HepG2 (cell line): Measurements from ENCODE around the gene PALS1. TPM values are rescaled to one million over a fixed set of nuclear protein-coding genes. Genes with fewer than 3 reads are reported as not detected.

Experiments
- ARNT2 ChIP-seq: sonication (generic); formaldehyde crosslinking; IDR thresholded peaks from 2 replicates; pipeline ENCODE4 v1.8.0; 2022; ENCODE audit warnings: mild to moderate bottlenecking, low read depth, missing genetic modification reagents, moderate library complexity
- ATF2 ChIP-seq: sonication (generic); formaldehyde crosslinking; IDR thresholded peaks from 2 replicates; pipeline ENCODE4 v1.4.0; 2020; ENCODE audit warnings: missing genetic modification reagents
- CBX5 ChIP-seq: sonication (generic); formaldehyde crosslinking; IDR thresholded peaks from 2 replicates; pipeline ENCODE4 v1.4.0; 2020; ENCODE audit warnings: missing genetic modification reagents, borderline replicate concordance
- HES4 ChIP-seq: sonication (generic); formaldehyde crosslinking; IDR thresholded peaks from 2 replicates; pipeline ENCODE4 v1.9.0; 2021; ENCODE audit warnings: mild to moderate bottlenecking, missing genetic modification reagents, borderline replicate concordance
- HMGXB4 ChIP-seq, 2 experiments: sonication (generic) in 1 of 2; formaldehyde crosslinking in 1 of 2; IDR thresholded peaks; 2 replicates each; pipeline versions ENCODE4 v1.4.0 to v1.6.1; 2018 to 2020; ENCODE audit warnings: missing genetic modification reagents in 2 of 2, borderline replicate concordance in 1 of 2, low read depth in 1 of 2, mild to moderate bottlenecking in 1 of 2, missing biosample characterization in 1 of 2
- IRF9 ChIP-seq: sonication (generic); formaldehyde crosslinking; IDR thresholded peaks from 2 replicates; pipeline ENCODE4 v1.8.0; 2022; ENCODE audit warnings: missing genetic modification reagents, mild to moderate bottlenecking, borderline replicate concordance
- MYPOP ChIP-seq: sonication (generic); formaldehyde crosslinking; IDR thresholded peaks from 2 replicates; pipeline ENCODE4 v1.8.1; 2023; ENCODE audit warnings: mild to moderate bottlenecking, moderate library complexity, missing genetic modification reagents
- ONECUT2 ChIP-seq: sonication (generic); formaldehyde crosslinking; IDR thresholded peaks from 2 replicates; pipeline ENCODE4 v1.4.0; 2020; ENCODE audit warnings: missing genetic modification reagents
- SOX13 ChIP-seq, 3 experiments: fragments of 450-650 bp in 1 of 3; sonication (generic) in 1 of 3; formaldehyde crosslinking in 1 of 3; IDR thresholded peaks in 2 of 3; conservative IDR thresholded peaks in 1 of 3; 2 replicates each; pipeline versions ENCODE4 v1.5.0 to v1.6.1; 2016 to 2020; ENCODE audit warnings: antibody characterized with exemption in 1 of 3, mild to moderate bottlenecking in 1 of 3, missing compliant biosample characterization in 1 of 3, missing genetic modification reagents in 1 of 3, moderate library complexity in 1 of 3
- TFDP2 ChIP-seq: sonication (generic); formaldehyde crosslinking; IDR thresholded peaks from 2 replicates; pipeline ENCODE4 v1.4.0; 2020; ENCODE audit warnings: missing genetic modification reagents
- THAP11 ChIP-seq: IDR thresholded peaks from 2 replicates; pipeline ENCODE4 v1.6.1; 2016; ENCODE audit warnings: missing biosample characterization, missing genetic modification reagents
- ZNF281 ChIP-seq: sonication (generic); formaldehyde crosslinking; IDR thresholded peaks from 2 replicates; pipeline ENCODE4 v1.4.0; 2020; ENCODE audit warnings: missing genetic modification reagents, borderline replicate concordance
- ZNF333 ChIP-seq: sonication (generic); formaldehyde crosslinking; IDR thresholded peaks from 2 replicates; pipeline ENCODE4 v1.4.0; 2020; ENCODE audit warnings: mild to moderate bottlenecking, missing genetic modification reagents, borderline replicate concordance
- ZNF33B ChIP-seq: sonication (generic); formaldehyde crosslinking; IDR thresholded peaks from 2 replicates; pipeline ENCODE4 v1.5.1; 2020; ENCODE audit warnings: mild to moderate bottlenecking, missing genetic modification reagents
- ZNF547 ChIP-seq: sonication (generic); formaldehyde crosslinking; IDR thresholded peaks from 2 replicates; pipeline ENCODE4 v1.5.1; 2020; ENCODE audit warnings: mild to moderate bottlenecking, missing genetic modification reagents
- ZNF567 ChIP-seq: sonication (generic); formaldehyde crosslinking; IDR thresholded peaks from 2 replicates; pipeline ENCODE4 v1.8.1; 2023; ENCODE audit warnings: mild to moderate bottlenecking, missing genetic modification reagents, borderline replicate concordance
- polyA plus RNA-seq, 8 experiments: library from polyadenylated mRNA; depleted of rRNA in 3 of 8; stranded (reverse) in 7 of 8; unstranded in 1 of 8; fragments of >200 nt; fragmentation: Illumina TruSeq in 4 of 8; extraction: Trizol in 4 of 8; gene quantifications; 2 replicates each; pipeline versions ENCODE4 v1.2.1 to v1.2.3, GENCODE V29; 2011 to 2016; ENCODE audit warnings: low read depth in 4 of 8, missing spikeins in 1 of 8, mixed read lengths in 1 of 8; ENCODE audit not compliant: insufficient read depth in 1 of 8
- total RNA-seq, 5 experiments: library from RNA; depleted of rRNA; stranded (reverse); fragments of >200 nt; fragmentation: Illumina TruSeq; extraction: Trizol; gene quantifications; 2 replicates each; pipeline ENCODE4 v1.2.3, GENCODE V29; 2016; ENCODE audit warnings: low read depth in 1 of 5

PALS1 gene
- total and polyA plus RNA-seq, 2 of the 13 experiments (the other 11 are each of a cell fraction or from before 2014, with no cell fraction given) = 8.8 to 20.0 TPM

GRCh38 chr14:67241411-67242167, at the start of gene PALS1 (continued):
- TF ChIP-seq THAP11 (CRISPR knock-in tag) (peak; percentile 34; the same call in 1 of the 2 replicates), TFDP2 (CRISPR knock-in tag) (peak; percentile 56; the same call in 1 of the 2 replicates), ZNF567 (no peak), MYPOP (peak; percentile 26; the same call in 1 of the 2 replicates), ZNF33B (CRISPR knock-in tag) (0 out of 2 replicates have a peak, but pooled peaks have one; percentile 24), ONECUT2 (CRISPR knock-in tag) (0 out of 2 replicates have a peak, but pooled peaks have one; percentile 10), CBX5 (CRISPR knock-in tag) (peak; percentile 62; the same call in 1 of the 2 replicates), ARNT2 (CRISPR knock-in tag) (peak; percentile 24; the same call in 1 of the 2 replicates), ZNF281 (CRISPR knock-in tag) (peak; percentile 96), ATF2 (CRISPR knock-in tag) (0 out of 2 replicates have a peak, but pooled peaks have one; percentile 10), ZNF547 (peak; percentile 56; the same call in 1 of the 2 replicates), HMGXB4 (CRISPR knock-in tag; IDR thresholded peaks at IDR 0.05; ENCODE audit: borderline replicate concordance in 1 of 2, low read depth in 1 of 2) (peak in 1 of 2 experiments; percentile 74; a peak in 3 of 4 replicates), HES4 (CRISPR knock-in tag) (peak; percentile 83; the same call in 1 of the 2 replicates), IRF9 (CRISPR knock-in tag) (0 out of 2 replicates have a peak, but pooled peaks have one; percentile 68), ZNF333 (CRISPR knock-in tag) (peak; percentile 83; the same call in 1 of the 2 replicates), SOX13 (IDR thresholded peaks at IDR 0.05) (no peak), SOX13 (CRISPR knock-in tag; conservative IDR thresholded peaks at IDR 0.05 in 1 of 2, IDR thresholded peaks at IDR 0.05 in 1 of 2) (peak; percentile 30; a peak in 1 of 4 replicates)
